Epithelial cell of proximal tubule (primary cell): ENCODE results near the gene BLTP3A. TPM values are rescaled to one million over a fixed set of nuclear protein-coding genes. Genes with fewer than 3 reads are reported as not detected.

ENCODE experiments used
- DNase-seq: peaks from one replicate; pipeline ENCODE4 v3.0.0-alpha.2; 2011; ENCODE audit warnings: low read depth
- H3K4me3 ChIP-seq: 2 replicates; pipeline ENCODE4 v1.5.1; 2011; ENCODE audit warnings: low read depth, mild to moderate bottlenecking, low read length
- CTCF ChIP-seq: conservative IDR thresholded peaks from 2 replicates; pipeline ENCODE4 v1.5.1; 2012; ENCODE audit warnings: low read depth, mild to moderate bottlenecking, low read length
- total RNA-seq: library from RNA; depleted of rRNA; stranded (reverse); fragments of >200 nt; gene quantifications from 2 replicates; pipeline ENCODE4 v1.2.3, GENCODE V29; 2015

BLTP3A gene
- total RNA-seq, 1 donor from 2014 or later: 6.5 TPM

GRCh38 chr6:34819571-34820480, 27.9 kb downstream of the BLTP3A start:
- H3K4me3 ChIP-seq: no peak overlapping the region
- TF ChIP-seq CTCF: no peak
- no peak for DNase-seq

- TF ChIP-seq CTCF: no peak
- DNase-seq: no peak
- H3K4me3 ChIP-seq: no peak overlapping the region
Measured at GRCh38 chr6:34829137-34829536, 37.3 kb downstream of the BLTP3A start.

GRCh38 chr6:34832942-34833341, 41.1 kb downstream of the BLTP3A start:
- H3K4me3 ChIP-seq: no peak overlapping the region
- DNase-seq: no peak
- TF ChIP-seq CTCF: no peak

GRCh38 chr6:34834789-34835518, 43.1 kb downstream of the BLTP3A start:
- H3K4me3 ChIP-seq: no peak overlapping the region
- no peak for TF ChIP-seq CTCF
- no peak for DNase-seq

GRCh38 chr6:34836008-34836407, 44.1 kb downstream of the BLTP3A start:
- no peak overlapping the region for H3K4me3 ChIP-seq
- TF ChIP-seq CTCF: no peak
- DNase-seq: no peak

- no peak overlapping the region for H3K4me3 ChIP-seq
- TF ChIP-seq CTCF: no peak
- DNase-seq: no peak
Measured at GRCh38 chr6:34836451-34836850, 44.6 kb downstream of the BLTP3A start.
